ENCODE data around the gene RNF112.

DNA sequence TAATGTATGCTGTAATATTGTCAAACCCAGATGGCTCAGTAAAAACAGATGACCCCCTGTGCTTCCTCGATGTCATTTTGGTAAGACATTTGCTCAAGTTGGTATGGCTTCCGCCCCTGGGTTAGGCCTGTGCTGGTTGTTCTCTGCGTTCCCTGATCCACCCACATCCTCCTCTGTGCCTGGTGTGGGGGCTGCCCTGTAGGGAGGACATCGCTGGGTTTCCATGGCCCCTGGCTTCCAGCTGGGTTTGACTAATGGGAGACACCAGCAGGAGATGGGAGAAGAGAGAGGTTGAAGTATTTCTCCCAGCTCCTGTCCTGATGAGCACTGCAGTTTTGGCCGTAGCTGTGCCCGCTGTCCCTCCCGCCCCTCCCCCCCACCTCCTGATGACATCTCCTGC lies 19.6 kb upstream of the RNF112 start:
- TF ChIP-seq, protein P1, sequence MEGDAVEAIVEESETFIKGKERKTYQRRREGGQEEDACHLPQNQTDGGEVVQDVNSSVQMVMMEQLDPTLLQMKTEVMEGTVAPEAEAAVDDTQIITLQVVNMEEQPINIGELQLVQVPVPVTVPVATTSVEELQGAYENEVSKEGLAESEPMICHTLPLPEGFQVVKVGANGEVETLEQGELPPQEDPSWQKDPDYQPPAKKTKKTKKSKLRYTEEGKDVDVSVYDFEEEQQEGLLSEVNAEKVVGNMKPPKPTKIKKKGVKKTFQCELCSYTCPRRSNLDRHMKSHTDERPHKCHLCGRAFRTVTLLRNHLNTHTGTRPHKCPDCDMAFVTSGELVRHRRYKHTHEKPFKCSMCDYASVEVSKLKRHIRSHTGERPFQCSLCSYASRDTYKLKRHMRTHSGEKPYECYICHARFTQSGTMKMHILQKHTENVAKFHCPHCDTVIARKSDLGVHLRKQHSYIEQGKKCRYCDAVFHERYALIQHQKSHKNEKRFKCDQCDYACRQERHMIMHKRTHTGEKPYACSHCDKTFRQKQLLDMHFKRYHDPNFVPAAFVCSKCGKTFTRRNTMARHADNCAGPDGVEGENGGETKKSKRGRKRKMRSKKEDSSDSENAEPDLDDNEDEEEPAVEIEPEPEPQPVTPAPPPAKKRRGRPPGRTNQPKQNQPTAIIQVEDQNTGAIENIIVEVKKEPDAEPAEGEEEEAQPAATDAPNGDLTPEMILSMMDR (conservative IDR thresholded peaks at IDR 0.05 in 1 of 2, IDR thresholded peaks at IDR 0.05 in 1 of 2; ENCODE audit: extremely low read depth in 1 of 2, insufficient read depth in 1 of 2, low read depth in 1 of 2, low read length in 2 of 2) = no peak
- no peak for TF ChIP-seq EZH2 (IDR thresholded peaks at IDR 0.05; ENCODE audit: borderline replicate concordance, low read length)
